GM18909 (cell line): Measurements from ENCODE around the gene MAP3K3.

Source experiments
- ATAC-seq: cut with Tn5 transposase; IDR thresholded peaks from one replicate; pipeline ENCODE4 v1.9.1; 2021; ENCODE audit warnings: mild to moderate bottlenecking; ENCODE audit not compliant: unreplicated experiment, poor library complexity

Gene MAP3K3

DNA sequence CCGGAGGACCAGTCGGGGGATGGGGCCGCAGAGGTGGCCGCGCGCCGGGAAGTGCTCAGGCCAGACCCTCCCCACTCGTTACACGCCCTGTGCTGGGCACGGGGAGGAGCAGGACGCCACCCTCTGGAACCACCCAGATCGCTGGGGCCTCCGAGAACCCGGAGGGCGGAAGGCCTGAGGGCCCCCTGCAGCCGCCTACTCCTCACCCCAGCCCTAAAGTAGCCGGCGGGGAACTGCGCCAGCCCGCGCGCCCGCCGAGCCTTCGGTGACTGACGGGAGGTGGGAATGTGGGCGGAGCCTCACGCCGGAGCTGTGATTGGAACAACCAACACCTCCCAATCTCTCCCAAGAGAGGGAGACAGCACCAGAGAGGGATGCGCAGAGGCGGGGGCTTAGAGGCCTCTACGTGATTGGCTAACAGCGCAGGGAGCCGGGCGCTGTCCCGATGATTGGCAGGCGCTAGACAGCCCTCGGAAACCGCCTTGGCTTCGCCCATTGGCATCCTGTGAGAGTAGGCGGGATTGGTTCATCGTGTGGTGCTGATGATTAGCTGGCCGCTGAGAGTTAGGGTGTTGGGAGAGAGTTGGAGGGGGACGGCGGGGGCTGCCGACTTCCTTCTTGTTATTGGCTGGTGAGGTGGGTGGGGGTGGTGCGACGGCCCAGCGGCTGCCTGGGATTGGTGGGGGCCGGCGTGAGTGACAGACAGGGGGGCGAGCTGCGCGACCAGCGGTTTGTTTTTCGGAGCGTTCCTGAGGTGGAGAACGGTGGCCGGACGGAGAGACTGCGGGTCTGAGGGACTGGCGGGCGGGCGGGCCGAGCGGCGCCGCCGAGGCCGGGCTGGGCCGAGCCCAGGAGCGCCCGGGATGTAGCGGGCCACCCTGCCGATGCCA is at the start of gene MAP3K3:
TSS of gene MAP3K3 (plus strand) at position 734 of the 890 bp plus-strand sequence. CDS start 343 bp downstream, outside the sequence.
- ATAC-seq, result peak; percentile 92

DNA sequence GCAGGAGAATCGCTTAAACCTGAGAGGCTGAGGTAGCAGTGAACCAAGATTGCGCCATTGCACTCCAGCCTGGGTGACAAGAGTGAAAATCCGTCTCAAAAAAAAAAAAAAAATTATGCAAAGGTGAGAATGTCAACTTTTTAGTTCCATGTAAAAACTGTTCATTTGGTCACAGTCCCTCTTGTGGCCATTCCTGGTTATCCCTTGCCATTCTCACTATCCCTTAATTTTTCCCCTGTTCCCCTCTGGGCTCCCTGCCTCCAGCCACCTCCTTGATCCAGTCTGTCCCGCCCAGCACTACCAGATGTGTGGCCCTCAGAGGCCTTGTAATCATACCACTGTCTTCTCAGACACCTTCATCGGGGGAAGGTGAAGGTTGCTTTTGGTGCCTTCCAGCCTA is 48.6 kb upstream of the MAP3K3 start:
- no peak for ATAC-seq

DNA sequence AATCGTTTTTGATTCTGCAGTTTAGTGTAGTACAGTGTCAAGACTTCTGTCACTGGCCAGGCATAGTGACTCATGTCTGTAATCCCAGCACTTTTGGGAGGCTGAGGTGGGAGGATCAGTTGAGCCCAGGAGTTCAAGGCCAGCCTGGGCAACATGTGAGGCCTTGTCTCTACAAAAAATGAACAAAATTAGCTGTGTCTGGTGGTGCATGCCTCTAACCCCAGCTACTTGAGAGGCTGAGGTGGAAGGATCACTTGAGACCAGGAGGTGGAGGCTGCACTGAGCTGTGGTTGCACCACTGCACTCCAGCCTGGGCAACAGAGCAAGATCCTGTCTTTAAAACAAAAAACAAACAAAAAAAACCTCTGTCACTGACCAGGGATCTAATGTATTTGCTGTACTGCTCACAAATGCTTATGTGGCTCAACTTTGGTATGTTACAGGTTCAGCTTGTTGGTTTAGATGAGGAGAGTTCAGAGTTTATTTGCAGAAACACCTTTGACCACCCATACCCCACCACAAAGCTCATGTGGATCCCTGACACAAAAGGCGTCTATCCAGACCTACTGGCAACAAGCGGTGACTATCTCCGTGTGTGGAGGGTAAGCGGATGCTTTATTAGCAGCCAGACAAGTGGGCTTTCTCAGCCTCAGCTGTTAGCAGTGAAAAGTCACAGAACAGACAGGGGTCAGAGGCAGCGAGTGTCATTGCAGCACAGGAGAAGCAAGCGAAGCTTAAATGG is 44.0 kb upstream of the MAP3K3 start:
- no peak for ATAC-seq

DNA sequence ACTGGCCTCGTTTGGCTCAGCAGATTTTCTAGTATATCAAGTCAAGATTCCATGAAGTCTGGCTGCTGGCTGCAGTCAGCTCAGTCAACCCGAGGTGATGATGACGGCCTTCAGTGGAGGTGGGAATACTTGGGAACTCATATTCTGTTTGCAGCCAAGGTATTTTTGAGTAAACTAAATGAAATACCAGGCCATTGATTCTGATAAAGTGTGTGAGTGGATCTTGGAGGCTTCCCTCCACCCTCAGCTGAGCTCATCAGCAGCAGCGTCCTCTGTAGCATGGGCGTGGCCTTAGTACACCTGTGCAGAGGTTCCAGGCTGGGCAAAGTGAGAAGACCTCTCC is 43.5 kb upstream of the MAP3K3 start:
- no peak for ATAC-seq

DNA sequence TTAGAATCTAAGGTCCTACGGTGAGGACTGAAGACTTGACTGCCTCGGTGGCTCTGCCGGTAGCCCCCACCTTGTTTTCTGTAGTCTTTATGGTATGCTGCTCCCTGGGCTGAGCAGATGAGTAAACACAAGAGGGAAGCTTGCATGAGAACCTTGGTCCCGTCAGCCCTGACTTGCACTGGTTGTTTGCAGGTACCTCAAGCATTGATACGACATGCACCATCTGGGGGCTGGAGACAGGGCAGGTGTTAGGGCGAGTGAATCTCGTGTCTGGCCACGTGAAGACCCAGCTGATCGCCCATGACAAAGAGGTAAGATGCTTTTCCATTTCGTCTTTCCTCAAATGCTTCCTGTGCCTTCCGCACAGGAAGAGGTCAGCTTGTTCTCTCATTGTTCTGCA is 42.6 kb upstream of the MAP3K3 start:
- ATAC-seq, result no peak

DNA sequence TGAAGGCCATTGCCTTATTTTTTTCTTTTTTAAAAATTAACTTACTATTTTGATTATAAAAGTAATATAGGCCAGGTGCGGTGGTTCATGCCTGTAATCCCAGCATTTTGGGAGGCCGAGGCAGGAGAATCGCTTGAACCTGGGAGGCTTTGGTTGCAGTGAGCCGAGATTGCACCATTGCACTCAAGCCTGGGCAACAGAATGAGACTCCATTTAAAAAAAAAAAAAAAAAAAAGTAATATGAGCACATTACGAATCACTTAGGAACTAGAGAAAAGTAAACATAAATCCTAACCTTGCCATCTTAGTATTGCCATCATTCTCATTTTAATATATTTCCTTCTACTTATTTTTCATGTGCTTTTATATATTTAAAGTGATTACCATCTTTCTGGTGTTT is 34.4 kb upstream of the MAP3K3 start:
- no peak for ATAC-seq

DNA sequence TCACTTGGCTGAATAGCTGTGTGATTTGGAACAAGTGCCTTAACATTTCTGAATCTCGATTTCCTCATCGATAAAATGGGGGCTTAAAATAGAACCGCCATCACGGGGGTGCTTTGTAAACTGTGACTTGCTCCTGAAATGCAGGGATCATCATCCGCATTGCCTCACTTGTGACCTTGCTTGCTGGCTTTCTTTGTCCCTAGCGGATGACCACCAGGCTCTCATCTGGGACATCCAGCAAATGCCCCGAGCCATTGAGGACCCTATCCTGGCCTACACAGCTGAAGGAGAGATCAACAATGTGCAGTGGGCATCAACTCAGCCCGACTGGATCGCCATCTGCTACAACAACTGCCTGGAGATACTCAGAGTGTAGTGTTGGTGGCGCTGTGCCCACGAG is 33.4 kb upstream of the MAP3K3 start:
- no peak for ATAC-seq

DNA sequence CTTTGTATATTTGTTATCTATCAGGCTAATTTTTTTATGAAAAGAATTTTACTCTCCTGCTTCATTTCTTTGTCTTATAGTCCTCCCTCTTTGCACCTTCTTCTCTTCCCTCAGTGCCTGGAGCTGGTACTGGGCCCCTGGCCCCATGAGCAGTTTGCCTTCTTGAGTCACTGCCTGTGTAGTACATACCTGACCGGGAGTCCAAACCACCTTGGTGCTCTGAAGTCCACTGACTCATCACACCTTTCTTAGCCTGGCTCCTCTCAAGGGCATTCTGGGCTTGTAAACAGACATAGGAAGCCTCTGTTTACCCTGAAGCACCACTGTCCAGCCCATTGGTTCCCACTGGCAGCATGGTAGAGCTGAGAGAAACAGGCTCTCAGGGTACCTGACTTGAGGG is 32.6 kb upstream of the MAP3K3 start:
- ATAC-seq, result no peak

DNA sequence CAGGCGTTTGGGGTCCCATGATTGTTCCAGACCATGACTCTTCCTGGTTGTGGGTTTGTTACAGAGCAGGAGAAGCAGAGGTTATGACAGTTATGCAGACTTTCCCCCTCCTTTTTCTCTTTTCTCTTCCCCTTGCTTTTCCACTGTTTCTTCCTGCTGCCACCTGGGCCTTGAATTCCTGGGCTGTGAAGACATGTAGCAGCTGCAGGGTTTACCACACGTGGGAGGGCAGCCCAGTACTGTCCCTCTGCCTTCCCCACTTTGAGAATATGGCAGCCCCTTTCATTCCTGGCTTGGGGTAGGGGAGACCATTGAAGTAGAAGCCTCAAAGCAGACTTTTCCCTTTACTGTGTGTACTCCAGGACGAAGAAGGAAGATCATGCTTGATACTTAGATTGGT is 29.4 kb upstream of the MAP3K3 start:
- ATAC-seq, result no peak

DNA sequence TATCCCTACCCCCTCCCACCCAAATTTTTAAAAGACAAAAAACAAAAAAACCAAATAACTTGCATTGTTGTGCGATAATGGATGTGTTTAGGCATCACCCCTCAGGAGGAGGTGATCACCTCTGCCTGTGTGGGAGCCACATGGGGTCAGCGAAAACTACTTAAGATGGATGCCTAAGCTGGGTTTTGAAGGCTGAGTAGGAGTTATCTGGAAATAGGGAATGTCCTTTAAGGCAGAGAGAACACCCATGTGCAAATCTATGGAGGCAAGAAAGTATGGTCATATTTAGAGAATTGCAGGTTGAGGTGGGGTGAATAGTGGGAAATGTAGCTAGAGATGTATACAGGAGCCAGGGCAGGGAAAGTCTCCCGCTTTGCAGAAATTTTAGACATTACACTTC is 27.1 kb upstream of the MAP3K3 start:
- ATAC-seq, result no peak

DNA sequence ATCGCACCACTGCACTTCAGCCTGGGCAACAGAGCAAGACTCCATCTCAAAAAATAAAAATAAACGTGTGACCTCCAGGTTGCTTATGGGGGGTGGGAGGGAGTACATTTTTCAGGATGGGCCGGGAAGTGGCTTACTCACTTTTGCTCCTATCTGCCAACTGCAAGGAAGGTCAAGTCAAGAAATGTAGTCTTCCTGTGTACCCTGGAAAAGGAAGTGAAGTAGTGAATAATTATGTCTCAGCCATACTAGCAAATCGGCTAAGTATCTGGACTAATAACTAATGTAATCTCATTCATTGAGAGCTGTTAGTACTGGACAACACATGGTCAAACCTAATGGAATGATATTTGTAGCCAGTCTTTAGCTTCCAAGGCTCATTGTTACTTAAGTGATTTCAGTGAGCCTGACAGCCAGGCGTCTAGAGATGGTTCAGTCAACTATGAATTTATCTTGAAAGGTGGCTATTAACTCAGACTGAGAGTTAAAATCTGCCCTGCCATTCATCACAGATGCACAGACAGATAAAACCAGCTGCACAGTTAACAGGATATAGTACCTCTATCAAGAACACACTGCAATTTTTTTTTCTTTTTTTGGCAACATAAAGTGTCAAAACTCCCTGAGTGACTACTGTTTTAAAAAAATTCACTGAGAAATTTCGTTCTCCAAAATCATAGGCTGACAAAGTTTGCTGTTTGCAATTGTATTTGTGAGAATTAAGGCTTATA is 25.2 kb upstream of the MAP3K3 start:
- no peak for ATAC-seq

DNA sequence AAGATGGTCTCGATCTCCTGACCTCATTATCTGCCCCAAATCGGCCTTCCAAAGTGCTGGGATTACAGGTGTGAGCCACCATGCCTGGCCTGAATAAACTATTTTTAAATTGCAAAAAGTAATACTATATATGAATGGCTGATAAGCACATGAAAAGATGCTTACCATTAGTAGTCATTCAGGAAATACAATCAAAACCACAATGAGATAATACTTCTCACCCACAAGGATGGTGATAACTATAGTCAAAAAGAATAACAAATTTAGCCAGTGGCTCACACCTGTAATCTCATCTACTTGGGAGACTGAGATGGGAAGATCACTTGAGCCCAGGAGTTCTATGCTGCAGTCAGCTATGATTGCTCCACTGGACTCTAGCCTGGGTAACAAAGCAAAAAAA is 23.9 kb upstream of the MAP3K3 start:
- ATAC-seq, result no peak

DNA sequence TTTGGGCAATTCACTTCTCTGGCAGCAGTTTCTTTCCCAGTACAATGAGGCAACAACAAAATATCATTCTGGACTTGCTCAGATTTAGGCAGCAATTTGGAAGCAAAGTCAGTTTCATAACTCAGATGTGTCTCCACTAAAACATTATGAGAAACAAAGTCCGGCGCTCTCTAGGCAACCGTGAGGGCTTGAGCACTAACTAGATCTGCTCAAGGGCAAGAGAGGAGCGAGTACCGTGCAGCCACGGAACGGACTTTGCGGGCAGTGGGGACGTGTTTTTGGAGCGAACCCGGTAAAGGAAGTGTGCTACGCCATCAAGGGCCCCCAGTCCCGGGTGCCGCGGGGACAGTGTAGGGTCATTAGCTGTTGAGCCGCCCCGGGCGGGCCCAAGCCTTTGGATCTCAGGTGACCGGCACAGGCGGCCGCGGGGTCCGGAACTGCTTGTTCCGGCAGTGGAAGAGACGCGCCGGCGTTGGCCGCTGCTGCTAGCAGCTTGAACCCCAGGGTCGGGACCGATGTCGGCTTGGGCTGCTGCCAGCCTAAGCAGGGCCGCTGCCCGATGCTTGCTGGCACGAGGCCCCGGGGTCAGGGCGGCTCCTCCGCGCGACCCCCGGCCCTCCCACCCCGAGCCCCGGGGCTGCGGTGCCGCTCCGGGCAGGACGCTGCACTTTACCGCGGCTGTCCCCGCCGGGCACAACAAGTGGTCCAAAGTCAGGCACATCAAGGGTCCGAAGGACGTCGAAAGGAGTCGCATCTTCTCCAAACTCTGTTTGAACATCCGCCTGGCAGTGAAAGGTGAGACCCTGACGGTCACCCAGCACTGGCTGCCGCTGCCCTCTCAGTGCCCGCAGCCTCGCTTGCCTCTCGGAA is 21.4 kb upstream of the MAP3K3 start, which contains the start of gene TACO1:
TSS of gene TACO1 (plus strand) at position 327 of the 870 bp plus-strand sequence. CDS start at position 516, 189 bp downstream.
- peak; percentile 81 for ATAC-seq

DNA sequence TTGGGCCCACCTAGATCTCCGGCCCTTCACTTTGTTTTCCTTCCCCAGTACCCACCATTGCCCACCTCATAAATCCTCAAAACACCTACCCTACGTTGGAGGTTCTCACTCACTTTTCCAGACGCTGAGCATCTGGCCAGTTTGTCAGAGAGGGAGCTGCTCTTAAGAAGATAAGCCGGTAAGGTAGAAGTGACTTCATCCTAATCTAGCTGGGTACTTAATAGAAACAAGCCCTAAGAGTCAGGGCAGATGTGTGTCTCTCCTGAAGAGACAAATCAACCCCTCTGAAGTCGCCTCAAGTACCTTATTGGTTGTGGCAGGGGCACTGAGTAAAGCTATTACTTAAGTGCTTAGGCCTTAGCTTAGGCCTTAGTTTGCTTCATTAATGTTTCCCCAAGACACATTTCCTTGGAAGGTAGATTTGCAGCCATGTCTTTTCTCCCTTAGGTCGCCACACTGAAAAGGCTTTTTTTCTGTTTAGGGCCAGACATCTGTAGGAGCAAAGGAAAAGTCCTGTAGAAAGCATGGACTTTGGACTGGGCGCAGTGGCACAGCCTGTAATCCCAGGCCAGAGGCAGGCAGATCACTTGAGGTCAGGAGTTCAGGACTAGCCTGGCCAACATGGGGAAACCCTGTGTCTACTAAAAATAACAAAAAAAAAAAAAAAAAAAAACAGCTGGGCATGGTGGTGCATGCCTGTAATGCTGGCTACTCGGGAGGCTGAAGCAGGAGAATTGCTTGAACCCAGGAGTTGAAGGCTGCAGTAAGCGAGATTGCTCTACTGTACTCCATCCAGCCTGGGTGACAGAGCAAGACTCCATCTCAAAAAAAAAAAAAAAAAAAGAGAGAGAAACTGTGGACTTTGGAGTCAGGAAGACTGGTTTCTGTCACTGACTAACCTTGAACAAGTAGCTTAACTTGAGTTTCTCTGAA is 20.5 kb upstream of the MAP3K3 start:
- ATAC-seq, result no peak

DNA sequence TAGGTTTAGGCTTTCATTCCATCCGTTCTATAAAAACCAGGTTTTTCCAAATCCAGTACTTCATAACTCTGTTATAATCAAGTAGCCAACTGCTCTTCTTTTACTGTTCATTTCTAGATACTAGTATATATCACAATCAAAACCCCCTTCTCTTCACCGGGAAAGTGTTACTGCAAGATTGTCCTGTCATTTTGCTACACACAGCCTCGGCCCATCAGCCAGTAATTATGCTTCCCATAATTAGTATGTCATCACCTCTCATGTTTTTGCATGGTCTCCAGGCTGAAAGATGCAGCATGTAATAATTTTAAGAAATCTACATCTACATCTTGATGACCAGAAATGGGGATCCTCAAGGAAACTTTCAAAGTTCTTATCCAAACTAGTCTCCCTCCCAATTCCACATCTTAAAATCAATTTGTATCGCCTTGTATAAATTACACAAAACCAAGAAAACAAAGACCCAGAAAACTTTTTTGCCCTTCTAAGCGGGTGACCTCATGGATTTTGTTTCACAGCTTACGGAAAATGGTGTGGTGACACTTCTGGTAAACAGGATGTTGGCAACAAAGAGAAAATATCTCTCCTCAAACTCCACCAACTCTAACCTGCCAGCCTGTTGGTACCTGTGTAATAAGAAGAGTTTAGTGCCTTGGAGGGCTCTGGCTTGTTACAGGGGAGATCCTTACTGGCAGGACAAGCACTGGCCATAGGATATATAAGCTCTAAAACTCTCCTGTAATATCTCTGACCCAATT is 12.2 kb upstream of the MAP3K3 start:
- no peak for ATAC-seq

DNA sequence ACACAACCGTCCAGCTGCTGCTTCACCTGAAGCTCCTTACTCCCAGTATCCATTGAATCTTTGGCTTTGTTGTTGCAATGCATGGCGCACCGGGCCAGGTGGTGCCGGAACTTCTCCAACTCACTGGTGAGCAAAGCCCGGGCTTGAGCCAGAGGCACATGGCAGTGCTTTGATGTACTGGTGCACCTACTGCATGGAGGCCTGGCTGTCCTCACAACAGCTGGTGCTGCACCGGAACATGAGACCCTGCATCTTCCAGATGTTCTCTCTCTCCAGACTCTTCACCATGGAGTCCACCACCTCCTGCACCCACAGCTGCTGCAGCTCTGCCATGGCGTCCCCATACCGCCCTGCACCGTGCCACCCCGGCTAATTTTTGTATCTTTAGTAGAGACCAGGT is 11.4 kb upstream of the MAP3K3 start:
- ATAC-seq, result no peak

DNA sequence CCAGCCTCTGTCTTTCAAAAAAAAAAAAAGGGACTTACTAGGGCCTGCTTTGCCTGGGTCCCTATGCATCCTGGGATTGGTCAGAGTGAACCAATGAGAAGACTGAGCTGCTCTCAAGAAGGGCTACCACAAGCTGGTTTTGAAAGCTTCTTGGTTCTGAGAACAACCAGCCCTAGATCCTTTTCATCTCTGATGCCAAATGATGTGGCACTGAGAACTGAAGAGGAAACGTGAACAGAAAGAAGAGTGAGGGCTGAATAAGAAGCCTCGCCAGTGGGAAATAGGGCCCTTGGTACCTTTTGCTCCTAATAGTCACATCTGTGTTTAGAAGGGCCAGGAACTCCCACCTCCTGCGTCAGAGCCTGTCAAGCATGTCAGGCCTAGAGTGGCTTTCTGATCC is 10.9 kb upstream of the MAP3K3 start:
- ATAC-seq, result no peak

DNA sequence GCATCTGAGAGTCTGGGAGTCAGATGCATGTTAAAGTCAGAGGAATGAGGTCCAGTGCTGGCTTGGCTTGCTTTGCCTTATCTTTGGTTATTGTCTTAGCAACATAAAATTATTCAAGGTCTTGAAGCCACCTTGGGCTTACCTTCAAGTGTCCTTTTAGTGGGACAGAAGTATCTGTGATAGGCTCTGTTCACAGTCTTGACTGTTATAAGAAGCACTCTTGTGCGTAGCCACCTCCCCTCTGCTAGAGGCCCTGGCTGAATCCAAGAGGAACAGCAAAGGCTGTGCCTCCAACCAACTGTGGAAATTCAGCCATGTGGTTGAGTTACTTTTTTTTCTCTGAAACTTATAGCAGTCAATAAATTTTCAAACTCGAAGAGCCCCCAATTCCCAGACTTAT is 8.6 kb upstream of the MAP3K3 start:
- ATAC-seq, result no peak
